Measurements from ENCODE around the gene ZNF584.
A peak's percentile ranks its signal among the peaks of the same experiment; 100 is the strongest.
"Not testable (repeated sequence)": the region's sequence is repeated elsewhere in the genome, so short reads cannot be mapped to it uniquely, and the experiment has no call there.

ZNF584 gene

GRCh38 chr19:58403920-58404478 is 4.5 kb upstream of the ZNF584 start:
- not testable (repeated sequence) for DNase-seq (ENCODE audit: low read depth)

- no peak for DNase-seq (ENCODE audit: low read depth)
Observed at GRCh38 chr19:58406818-58407657, 1.4 kb upstream of the ZNF584 start.

GRCh38 chr19:58407658-58408151 is 744 bp upstream of the ZNF584 start:
- no peak for DNase-seq (ENCODE audit: low read depth)

- DNase-seq (ENCODE audit: low read depth): no peak
Observed at GRCh38 chr19:58409010-58409790, 751 bp downstream of the ZNF584 start.

GRCh38 chr19:58416604-58417003 is 8.2 kb downstream of the ZNF584 start:
- no peak for DNase-seq (ENCODE audit: low read depth)

- no peak for DNase-seq (ENCODE audit: low read depth)
Observed at GRCh38 chr19:58417071-58417470, 8.6 kb downstream of the ZNF584 start.

GRCh38 chr19:58428617-58429016 is 20.2 kb downstream of the ZNF584 start:
- DNase-seq (ENCODE audit: low read depth): no peak

- no peak for DNase-seq (ENCODE audit: low read depth)
Observed at GRCh38 chr19:58429745-58430144, 21.3 kb downstream of the ZNF584 start.

GRCh38 chr19:58434217-58434616 is 25.8 kb downstream of the ZNF584 start:
- no peak for DNase-seq (ENCODE audit: low read depth)

GRCh38 chr19:58439576-58440554 is 31.4 kb downstream of the ZNF584 start, which contains the start of gene ZNF132:
ZNF132 (minus strand) TSS chr19:58440153; CDS start chr19:58439821, 332 bp downstream.
- DNase-seq (ENCODE audit: low read depth): peak; percentile 89

GRCh38 chr19:58440556-58440955 is 32.1 kb downstream of the ZNF584 start:
- DNase-seq (ENCODE audit: low read depth): no peak

- DNase-seq (ENCODE audit: low read depth): not testable (repeated sequence)
Observed at GRCh38 chr19:58442986-58443385, 34.5 kb downstream of the ZNF584 start.

- not testable (repeated sequence) for DNase-seq (ENCODE audit: low read depth)
Observed at GRCh38 chr19:58448860-58449259, 40.4 kb downstream of the ZNF584 start.

- not testable (repeated sequence) for DNase-seq (ENCODE audit: low read depth)
Observed at GRCh38 chr19:58449980-58450379, 41.5 kb downstream of the ZNF584 start.

GRCh38 chr19:58450856-58451357 is 42.5 kb downstream of the ZNF584 start:
- no peak for DNase-seq (ENCODE audit: low read depth)

- peak; percentile 95 for DNase-seq (ENCODE audit: low read depth)
Observed at GRCh38 chr19:58451358-58452101, 43.1 kb downstream of the ZNF584 start, which contains the start of gene ZNF324B. ZNF324B (plus strand) TSS chr19:58451622; CDS start chr19:58453702, 2,080 bp downstream.

GRCh38 chr19:58453743-58454142 is 45.3 kb downstream of the ZNF584 start:
- DNase-seq (ENCODE audit: low read depth): no peak

GRCh38 chr19:58455306-58455705 is 46.9 kb downstream of the ZNF584 start:
- DNase-seq (ENCODE audit: low read depth): no peak

- no peak for DNase-seq (ENCODE audit: low read depth)
Observed at GRCh38 chr19:58456111-58456510, 47.7 kb downstream of the ZNF584 start.

- no peak for DNase-seq (ENCODE audit: low read depth)
Observed at GRCh38 chr19:58460039-58460438, 51.6 kb downstream of the ZNF584 start.
